GM19035 (cell line): ENCODE results near the gene STRN3.
"Not testable (repeated sequence)": the region's sequence is repeated elsewhere in the genome, so short reads cannot be mapped to it uniquely, and the experiment has no call there.

Experiments
- ATAC-seq: cut with Tn5 transposase; IDR thresholded peaks from one replicate; pipeline ENCODE4 v1.9.1; 2021; ENCODE audit not compliant: unreplicated experiment

Gene STRN3

DNA sequence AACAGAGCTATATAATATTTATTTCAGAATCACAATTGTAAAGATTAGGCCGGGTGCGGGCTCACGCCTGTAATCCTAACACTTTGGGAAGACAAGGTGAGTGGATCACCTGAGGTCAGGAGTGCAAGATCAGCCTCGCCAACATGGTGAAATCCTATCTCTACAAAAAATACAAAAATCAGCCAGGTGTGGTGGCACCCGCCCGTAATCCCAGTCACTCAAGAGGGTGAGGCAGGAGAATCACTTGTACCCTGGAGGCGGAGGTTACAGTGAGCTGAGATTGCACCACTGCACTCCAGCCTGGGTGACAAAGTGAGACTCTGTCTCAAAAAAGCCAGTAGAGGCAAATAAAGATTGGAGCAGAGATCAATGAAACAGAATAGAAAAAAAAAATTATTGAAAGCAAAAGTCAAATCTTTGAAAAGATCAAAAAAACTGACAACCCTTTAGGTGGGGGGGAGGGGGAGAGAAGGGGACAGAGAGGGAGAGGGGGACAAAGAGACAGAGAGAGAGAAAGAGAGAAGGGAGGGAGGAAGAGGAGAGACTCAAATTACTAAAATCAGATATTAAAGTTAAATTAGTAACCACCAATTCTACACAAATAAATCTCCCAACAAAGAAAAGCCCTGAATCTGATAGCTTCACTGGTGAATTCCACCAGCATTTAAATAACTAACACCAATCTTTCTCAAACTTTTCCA lies 53.1 kb downstream of the STRN3 start:
- ATAC-seq = no peak

DNA sequence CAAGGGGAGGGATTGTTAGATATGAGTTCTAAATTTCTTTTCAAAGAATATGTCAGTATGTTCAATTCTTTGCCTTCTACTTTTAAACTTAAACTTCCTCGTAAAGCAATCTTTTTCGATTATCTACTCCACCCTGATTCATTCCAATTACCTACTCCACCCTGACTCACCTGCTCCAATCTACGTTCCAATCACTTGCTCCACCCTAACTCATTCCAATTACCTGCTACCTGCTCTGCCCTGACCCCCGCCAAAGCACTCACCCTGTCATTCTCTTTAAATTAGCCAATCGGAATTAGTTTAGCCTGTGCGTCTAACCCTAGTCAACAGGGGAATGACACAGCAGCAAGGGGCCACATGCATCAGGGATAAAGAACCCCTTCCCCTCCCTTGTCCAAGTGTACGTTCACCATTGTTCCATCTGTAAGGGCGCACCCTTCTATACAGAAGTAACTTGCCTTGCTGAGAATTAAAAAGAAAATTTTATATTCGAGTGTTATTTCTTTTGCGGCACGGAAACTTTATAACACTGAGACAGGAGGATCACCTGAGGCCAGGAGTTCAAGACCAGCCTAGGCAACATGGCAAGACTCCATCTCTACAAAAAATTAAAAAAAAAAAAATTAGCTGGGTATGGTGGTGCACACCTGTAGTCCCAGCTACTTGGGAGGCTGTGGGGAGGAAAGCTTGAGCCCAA lies 54.0 kb downstream of the STRN3 start:
- ATAC-seq = not testable (repeated sequence)

DNA sequence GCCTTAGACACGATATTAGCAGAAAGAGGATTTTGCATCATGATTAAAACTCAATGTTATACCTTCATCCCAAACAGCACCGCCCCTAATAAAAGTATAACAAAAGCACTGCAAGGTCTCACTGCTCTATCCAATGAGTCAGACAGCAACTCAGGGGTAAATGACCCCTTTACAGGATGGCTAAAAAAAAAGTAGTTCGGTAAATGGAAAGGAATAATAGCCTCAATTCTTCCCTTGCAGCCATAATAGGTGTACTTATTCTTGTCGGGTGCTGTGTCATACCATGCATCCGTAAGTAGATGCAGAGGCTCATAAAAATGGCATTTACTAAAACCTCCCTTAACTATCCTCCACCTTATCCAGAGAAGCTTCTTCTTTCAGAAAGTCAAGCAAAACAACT lies 54.6 kb downstream of the STRN3 start:
- ATAC-seq = no peak

DNA sequence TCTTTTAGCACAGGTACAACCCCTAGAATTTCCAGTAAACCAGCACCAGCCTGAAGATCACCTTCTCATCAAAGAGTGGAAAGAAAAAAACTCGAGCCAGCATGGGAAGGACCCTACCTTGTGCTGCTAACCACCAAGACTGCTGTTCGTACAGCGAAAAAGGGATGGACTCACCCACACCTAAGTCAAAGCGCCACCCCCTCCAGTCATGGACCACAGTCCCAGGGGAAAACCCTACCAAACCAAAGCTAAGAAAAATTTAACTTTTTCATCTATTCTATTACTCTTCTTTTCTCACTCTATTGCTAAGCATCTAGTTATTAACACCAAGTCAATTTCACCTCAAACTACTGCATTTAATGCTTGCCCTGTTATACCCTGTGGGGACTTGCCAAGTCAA lies 56.4 kb downstream of the STRN3 start:
- ATAC-seq = peak; percentile 52

DNA sequence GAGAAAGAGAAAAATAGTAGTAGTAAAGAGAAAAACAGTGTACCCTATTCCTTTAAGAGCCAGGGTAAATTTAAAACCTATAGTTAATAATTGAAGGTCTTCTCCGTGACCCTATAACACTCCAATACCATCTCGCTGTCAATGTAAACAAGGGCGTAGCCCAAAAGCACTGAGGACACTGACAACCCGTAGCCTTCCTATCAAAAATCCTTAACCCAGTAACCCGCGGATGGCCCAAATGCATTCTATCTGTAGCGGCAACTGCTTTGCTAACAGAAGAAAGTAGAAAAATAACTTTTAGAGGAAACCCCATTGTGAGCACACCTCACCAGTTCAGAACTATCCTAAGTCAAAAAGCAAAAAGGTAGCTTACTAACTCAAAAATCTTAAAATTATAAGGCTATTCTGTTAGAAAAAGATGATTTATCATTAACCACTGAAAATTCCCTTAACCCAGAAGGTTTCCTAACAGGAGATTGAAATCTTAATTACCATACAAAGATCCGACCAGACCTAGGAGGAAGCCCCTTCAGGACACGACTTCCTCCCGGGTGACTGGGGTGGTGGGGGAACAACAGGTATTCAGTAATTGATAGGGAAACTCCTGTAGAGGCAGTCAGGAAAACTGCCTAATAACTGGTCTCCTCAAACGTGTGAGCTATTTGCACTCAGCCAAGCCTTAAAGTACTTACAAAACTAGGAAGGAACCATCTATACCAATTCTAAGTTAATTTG lies 58.6 kb downstream of the STRN3 start:
- not testable (repeated sequence) for ATAC-seq

DNA sequence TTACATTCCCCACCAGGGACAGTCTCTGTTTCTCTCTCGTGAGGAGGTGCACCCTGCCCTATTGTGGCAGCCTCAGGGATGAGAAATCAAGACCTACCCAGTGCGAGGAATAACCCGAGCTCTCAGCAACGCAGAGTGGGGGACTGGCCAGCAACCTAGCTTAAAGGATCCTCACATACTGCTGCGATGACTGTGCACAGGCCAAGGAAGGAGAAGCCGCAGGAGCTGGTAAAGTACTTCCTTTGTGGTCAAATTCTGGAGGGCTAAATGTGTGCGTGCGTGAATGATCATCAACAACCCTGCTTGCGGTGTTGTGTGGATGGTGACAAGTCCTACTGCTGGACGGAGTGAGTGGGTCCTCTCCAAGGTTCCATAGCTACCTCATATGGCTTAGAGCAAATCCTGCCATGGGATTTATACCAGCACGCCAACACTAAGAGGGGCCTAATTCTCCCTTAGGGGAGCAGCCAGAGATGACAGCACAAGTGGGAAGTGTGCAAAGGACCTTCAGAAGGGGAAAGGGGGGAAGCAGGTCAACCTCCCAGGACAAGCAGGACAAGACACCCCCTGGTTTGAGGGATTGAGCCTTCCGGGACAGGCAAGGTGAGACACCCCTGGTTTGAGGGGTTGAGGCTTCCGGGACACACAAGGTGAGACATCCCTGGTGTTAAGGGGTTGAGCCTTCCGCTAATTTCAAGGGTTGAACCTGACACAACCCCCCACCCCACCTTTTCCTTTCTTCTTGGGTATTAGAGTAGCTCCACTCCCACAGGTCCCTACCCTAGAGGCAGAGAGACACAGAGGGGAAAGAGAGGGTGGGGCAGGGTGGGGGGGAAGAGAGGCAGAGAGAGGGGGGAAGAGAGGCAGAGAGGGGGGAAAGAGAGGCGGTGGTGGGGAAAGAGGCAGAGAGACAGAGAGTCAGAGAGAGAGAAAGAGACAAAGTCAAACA lies 59.5 kb downstream of the STRN3 start:
- no peak for ATAC-seq

DNA sequence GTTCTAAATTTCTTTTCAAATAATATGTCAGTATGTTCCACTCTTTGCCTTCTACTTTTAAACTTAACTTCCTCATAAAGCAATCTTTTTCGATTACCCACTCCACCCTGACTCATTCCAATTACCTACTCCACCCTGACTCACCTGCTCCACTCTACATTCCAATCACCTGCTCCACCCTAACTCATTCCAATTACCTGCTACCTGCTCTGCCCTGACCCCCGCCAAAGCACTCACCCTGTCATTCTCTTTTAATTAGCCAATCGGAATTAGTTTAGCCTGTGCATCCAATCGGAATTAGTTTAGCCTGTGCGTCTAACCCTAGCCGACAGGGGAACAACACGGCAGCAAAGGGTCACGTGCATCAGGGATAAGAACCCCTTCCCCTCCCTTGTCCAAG lies 60.3 kb downstream of the STRN3 start:
- not testable (repeated sequence) for ATAC-seq

DNA sequence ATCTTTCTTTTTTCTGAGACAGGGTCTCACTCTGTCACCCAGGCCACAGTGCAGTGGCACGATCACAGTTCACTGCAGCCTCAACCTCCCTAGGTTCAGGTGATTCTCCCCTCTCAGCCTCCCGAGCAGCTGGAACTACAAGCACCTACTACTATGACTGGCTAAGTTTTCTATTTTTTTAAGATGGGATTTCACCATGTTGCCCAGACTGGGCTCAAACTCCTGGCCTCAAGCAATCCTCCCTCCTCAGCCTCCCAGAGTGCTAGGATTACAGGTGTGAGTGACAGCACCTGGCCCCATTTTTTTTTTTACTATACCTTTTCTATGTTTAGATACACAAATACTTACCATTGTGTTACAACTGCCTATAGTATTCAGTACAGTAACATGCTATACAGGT lies 63.6 kb downstream of the STRN3 start:
- ATAC-seq = not testable (repeated sequence)

DNA sequence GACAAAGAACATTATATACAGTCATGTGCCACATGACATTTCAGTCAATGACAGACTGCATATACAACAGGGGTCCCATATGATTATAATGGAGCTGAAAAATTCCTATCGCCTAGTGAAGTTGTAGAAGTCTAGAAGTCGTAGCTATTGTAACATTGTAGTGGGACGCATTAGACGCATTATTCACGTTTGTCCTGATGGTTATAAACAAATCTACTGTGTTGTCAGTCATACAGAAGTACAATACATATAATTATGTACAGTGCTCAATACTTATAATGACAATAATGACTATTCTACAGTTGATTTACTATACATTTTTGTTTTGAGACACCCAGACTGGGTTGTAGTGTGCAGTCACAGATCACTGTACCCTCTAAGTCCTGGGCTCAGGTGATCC lies 64.8 kb downstream of the STRN3 start:
- no peak for ATAC-seq

DNA sequence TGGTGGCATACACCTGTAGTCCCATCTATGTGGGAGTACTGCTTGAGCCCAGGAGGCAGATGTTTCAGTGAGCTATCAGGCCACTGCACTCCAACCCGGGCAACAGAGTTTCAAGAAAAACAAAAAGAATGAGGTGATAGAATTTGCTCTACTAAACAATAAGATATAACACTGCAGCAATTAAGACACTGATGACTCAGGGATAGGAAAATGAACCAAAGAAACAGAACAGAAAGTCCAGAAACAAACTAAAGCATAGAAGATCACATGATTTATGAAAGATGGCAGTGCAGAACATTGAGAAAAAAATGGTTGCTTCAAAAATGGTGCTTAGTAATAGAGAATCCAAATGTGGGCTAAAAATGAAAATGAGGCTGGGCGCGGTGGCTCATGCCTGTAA lies 66.0 kb downstream of the STRN3 start:
- ATAC-seq = no peak

DNA sequence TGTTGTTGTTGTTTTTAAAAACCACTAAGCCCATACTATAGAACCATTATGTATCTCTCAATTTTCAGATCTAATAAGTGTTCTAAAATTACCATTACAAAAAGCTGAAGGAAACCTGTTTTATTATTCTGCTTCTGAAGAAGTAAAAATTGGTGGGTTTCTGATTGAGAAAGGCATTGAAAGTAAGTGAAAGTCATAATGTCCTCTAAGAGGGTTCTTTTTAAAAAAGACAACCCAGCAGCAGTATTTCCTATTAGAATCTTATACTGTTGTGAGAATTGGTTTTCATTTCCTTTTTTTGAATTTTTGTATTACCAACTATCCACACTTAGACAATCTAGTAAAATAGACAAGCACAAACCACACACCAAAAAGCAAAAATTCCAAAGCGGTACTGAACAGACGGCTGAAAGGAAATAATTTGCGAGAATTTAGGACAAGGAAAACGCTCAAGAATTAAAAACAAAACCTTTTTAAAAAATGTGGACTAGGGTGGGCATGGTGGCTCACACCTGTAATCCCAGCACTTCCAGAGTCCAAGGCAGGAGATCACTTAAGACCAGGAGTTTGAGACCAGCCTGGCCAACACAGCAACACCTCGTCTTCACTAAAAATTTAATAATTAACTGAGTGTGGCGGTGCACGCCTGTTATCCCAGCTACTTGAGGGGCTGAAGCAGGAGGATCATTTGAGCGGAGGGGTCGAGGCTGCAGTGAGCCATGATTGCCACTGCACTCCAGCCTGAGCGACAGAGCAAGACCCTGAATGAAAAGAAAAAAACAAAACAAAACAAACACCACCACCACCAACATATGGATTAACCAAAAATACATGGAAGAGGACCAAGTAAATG lies 67.4 kb downstream of the STRN3 start:
- ATAC-seq = no peak

DNA sequence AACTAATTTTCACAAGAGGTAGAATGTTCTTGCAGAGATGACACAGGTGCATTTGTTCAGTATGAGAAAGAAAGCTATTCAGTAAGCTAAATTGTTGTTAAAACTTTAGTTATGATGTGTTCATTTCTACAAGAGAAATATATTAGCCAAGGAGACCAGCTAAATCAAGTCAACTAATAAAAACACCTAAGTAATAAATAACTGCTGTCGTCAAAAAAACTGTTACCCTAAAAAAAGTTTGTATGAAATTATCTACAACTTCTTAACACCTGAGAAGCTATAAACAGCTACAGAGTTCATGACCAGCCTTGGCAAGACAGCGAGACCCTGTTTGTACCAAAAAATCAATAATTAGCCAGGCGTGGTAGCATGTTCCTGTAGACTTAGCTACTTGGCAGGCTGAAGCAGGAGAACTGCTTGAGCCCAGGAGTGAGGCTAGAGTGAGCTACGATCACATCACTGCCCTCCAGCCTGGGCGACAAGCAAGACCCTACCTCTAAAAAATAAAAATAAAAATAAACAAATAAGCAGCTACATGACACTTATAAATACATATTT lies 68.3 kb downstream of the STRN3 start:
- ATAC-seq = no peak

DNA sequence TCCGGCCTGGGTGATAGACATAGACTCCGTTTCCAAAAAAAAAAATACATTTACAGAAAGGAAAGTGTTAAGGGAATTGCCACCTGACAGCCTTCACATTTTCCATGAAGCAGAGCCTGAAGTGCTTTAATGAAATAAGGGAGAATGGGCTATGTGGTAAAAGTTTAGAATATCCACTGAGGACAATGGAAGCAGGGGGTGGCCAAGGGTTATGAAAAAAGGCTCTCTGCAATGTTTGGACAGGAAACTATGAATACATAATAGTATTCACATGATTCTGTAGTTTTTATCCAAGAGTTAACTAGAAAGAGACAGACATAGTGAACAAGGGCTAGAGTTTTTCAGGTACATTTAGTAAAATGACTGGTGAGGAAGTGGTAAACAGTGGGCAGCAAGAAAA lies 76.5 kb downstream of the STRN3 start:
- ATAC-seq = no peak

DNA sequence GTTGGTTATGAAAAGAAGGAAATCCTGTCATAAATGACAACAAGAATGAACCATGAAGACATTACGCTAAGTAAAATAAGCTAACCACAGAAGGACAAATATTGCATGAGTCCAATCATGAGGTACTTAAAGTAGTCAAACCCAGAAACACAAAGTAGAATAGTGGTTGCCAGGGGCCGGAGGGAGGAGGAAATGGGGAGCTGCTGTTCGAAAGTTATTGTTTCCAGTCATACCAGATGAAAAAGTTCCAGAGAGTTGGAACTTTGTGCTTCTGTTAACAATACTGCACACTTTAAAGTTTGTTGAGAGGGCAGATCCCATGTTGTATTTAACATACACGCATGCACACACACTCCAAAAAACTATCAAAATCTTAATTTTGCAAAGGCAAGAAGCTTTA lies 82.5 kb downstream of the STRN3 start:
- no peak for ATAC-seq

DNA sequence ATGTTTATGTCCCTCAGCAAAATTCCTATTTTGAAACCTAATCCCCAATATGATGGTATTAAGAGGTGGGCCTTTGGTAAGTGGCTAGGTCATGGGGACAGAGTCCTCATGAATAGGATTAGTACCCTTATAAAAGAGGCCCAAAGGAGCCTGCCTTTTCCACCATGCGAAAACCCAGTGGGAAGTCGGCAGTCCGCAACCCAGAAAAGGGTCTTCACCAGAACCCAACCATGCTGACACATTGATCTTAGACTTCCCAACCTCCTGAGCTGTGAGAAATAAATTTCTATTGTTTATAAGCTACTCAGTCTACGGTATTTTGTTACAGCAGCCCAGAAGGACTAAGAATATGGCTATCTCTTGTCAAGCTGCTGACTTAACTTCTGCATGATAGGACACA lies 85.3 kb downstream of the STRN3 start:
- no peak for ATAC-seq

DNA sequence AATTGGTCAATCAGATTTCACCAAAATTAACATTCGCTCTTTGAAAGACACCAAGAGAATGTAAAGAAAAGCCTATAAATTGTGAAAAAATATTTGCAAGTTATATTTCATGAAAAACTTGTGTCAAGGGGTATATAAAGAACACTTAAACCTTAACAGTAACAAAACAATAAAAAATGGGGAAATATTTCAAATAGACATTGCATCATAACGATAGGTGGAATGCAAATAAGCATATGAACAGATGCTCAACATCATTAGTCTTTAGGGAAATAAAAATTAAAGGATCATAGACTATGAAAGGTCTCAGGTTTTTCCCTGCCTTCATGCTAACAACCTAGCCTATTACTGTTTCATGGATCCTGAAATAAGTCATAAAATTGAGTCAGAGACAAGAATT lies 87.6 kb downstream of the STRN3 start:
- ATAC-seq = no peak

DNA sequence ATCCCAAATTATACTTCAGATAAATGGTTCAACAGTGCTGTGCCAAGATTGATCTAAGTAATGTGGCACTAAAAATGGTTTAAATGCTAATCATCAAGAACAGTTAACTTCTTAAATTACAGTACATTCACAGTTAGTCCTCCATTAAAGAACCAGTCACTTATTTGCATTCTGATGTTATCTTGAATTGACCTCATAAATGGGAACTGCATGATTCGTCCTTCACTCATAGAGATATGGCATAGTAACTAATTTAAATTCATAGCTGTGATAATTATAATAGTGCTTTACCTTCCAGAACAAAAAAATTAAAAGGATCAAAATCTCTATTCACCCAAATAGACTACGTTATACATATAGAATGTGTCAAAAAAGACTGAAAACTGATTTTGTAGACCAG lies 90.7 kb downstream of the STRN3 start:
- no peak for ATAC-seq

DNA sequence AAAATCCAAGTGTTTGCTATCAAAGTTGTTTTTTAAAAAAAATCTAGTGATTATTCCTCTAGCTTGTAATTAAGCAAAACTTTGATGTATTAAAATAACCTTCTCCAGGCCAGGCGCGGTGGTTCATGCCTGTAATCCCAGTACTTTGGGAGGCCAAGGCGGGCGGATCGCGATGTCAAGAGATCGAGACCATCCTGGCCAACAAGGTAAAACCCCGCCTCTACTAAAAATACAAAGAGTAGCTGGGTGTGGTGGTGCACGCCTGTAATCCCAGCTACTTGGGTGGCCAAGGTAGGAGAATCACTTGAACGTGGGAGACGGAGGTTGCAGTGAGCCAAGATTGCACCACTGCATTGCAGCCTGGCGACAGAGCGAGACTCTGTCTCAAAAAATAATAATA lies 92.2 kb downstream of the STRN3 start:
- not testable (repeated sequence) for ATAC-seq

DNA sequence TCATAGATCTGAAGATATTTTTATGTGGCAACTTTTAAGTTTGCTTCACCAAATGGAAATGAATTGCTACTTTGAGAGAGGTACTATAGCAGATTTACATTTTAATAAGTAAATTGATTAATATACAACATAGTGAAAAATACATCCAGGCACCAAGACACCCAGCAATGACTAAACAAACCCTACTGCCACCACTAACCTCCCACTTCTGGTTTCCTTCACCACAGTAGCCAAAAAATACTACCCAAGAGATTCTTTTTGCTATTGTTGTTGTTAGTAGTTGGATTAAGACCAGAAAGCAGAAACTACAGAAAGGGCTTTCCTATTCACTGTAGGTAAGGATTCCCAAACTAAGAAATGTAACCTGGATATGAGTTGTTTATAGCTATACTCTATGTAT lies 97.7 kb downstream of the STRN3 start:
- no peak for ATAC-seq

DNA sequence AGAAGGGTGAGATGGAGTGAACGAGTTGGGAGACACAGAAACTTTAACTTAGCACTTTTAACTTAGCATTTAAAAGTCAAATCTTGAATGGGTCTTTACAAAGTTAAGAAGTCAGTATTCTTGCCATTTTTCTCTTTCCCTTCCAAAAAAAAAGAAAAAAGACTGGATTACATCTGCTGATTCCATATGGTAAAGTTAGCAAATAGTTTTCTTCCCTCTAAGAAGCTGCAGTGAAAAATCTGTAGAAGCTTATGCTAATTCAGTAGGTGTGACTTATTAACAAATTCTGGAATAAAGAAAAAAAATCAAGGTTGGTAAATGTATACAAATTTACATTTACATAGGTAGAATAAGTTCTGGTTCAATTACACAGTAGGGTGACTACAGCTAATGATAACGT lies 100.9 kb downstream of the STRN3 start:
- no peak for ATAC-seq
